ENCODE data around the gene GRIA4.

DNA sequence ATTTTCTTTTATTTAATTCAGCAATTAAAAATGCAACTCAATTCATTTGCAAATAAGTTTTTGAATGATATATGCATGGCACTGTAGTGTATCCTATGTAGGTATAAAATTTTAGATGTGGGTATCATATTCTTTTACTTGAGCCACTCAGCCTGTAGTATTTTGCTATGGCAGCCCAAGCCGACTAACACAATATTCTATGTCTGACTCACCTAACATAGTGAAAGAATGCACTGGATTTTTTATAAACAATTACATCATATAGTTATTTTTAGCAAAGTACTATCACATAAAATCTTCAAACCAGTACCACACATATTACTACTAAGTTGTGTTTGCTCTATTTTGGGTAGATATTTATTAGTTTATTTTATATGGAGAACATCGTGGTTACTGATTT is 21.9 kb upstream of the GRIA4 start:
- TF ChIP-seq, protein P1, sequence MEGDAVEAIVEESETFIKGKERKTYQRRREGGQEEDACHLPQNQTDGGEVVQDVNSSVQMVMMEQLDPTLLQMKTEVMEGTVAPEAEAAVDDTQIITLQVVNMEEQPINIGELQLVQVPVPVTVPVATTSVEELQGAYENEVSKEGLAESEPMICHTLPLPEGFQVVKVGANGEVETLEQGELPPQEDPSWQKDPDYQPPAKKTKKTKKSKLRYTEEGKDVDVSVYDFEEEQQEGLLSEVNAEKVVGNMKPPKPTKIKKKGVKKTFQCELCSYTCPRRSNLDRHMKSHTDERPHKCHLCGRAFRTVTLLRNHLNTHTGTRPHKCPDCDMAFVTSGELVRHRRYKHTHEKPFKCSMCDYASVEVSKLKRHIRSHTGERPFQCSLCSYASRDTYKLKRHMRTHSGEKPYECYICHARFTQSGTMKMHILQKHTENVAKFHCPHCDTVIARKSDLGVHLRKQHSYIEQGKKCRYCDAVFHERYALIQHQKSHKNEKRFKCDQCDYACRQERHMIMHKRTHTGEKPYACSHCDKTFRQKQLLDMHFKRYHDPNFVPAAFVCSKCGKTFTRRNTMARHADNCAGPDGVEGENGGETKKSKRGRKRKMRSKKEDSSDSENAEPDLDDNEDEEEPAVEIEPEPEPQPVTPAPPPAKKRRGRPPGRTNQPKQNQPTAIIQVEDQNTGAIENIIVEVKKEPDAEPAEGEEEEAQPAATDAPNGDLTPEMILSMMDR (conservative IDR thresholded peaks at IDR 0.05 in 1 of 2, IDR thresholded peaks at IDR 0.05 in 1 of 2; ENCODE audit: low read depth in 1 of 2, low read length in 2 of 2): no peak
- TF ChIP-seq EZH2 (IDR thresholded peaks at IDR 0.05; ENCODE audit: low read length, missing control alignments): no peak

All from fibroblast of lung (primary cell).